H1 (cell line): Measurements from ENCODE around the gene ZSWIM9.

Experiments used
- CHD2 ChIP-seq: IDR thresholded peaks from 2 replicates; pipeline ENCODE4 v1.6.1; 2012; ENCODE audit warnings: low read length, improper control_type of control experiment
- EP300 ChIP-seq, 2 experiments: IDR thresholded peaks; 1 replicate in 1 of 2; 2 replicates in 1 of 2; pipeline ENCODE4 v1.6.1; 2011 to 2012; ENCODE audit warnings: low read depth in 2 of 2, low read length in 2 of 2, mild to moderate bottlenecking in 2 of 2, borderline replicate concordance in 1 of 2, inconsistent platforms in 1 of 2, moderate library complexity in 1 of 2
- EZH2 ChIP-seq: fragments of 200-600 bp; sonication (generic); IDR thresholded peaks from 2 replicates; pipeline ENCODE4 v1.7.1; 2012; ENCODE audit warnings: low read depth, mild to moderate bottlenecking, moderate library complexity, low read length, inconsistent platforms; ENCODE audit not compliant: severe bottlenecking
- POLR2AphosphoS5 ChIP-seq: IDR thresholded peaks from 2 replicates; pipeline ENCODE4 v1.6.1; 2011; ENCODE audit warnings: low read depth, low read length
- RAD21 ChIP-seq, 2 experiments: IDR thresholded peaks in 1 of 2; conservative IDR thresholded peaks in 1 of 2; 2 replicates each; pipeline ENCODE4 v1.6.1; 2011; ENCODE audit warnings: low read depth in 2 of 2, low read length in 2 of 2, improper control_type of control experiment in 1 of 2, inconsistent platforms in 1 of 2, mild to moderate bottlenecking in 1 of 2, moderate library complexity in 1 of 2
- SP1 ChIP-seq: IDR thresholded peaks from 2 replicates; pipeline ENCODE4 v1.6.1; 2011; ENCODE audit warnings: low read depth, low read length
- SUZ12 ChIP-seq: fragments of 200-600 bp; sonication (generic); IDR thresholded peaks from 2 replicates; pipeline ENCODE4 v1.6.1; 2012; ENCODE audit warnings: mild to moderate bottlenecking, inconsistent platforms, low read length, moderate library complexity, mixed read lengths
- TF ChIP-seq, protein P1 (sequence below), 3 experiments: IDR thresholded peaks; 1 replicate in 2 of 3; 2 replicates in 1 of 3; pipeline versions ENCODE4 v1.5.1 to v1.6.1; 2011; ENCODE audit warnings: low read length in 3 of 3, mild to moderate bottlenecking in 3 of 3, inconsistent platforms in 2 of 3, low read depth in 1 of 3, moderate library complexity in 1 of 3; ENCODE audit not compliant: insufficient read depth in 1 of 3; ENCODE audit errors: control extremely low read depth in 1 of 3
- TF ChIP-seq, protein P2 (sequence below): IDR thresholded peaks from 2 replicates; pipeline ENCODE4 v1.6.1; 2011; ENCODE audit warnings: low read length, improper control_type of control experiment

DNA sequence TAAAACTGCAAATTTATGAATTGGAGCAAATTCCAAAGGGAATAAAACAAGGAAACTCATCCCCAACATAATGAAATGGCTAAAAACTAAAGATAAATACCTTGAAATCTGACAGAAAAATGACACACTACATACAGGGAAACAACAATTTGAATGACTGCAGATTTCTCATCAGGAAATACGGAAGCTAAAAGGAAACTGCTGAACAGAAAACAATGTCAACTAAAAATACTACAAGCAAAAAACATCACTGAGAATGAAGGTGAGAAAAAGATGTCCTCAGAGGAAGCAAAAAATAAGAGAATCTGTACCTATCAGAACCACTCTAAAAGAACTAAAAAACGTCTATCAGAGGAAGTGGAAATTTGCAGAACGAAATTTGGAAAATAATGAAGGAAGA lies 39.5 kb downstream of the ZSWIM9 start:
- no peak for TF ChIP-seq RAD21 (IDR thresholded peaks at IDR 0.05 in 1 of 2, conservative IDR thresholded peaks at IDR 0.05 in 1 of 2; ENCODE audit: low read depth in 2 of 2, low read length in 2 of 2)
- TF ChIP-seq, protein P1, sequence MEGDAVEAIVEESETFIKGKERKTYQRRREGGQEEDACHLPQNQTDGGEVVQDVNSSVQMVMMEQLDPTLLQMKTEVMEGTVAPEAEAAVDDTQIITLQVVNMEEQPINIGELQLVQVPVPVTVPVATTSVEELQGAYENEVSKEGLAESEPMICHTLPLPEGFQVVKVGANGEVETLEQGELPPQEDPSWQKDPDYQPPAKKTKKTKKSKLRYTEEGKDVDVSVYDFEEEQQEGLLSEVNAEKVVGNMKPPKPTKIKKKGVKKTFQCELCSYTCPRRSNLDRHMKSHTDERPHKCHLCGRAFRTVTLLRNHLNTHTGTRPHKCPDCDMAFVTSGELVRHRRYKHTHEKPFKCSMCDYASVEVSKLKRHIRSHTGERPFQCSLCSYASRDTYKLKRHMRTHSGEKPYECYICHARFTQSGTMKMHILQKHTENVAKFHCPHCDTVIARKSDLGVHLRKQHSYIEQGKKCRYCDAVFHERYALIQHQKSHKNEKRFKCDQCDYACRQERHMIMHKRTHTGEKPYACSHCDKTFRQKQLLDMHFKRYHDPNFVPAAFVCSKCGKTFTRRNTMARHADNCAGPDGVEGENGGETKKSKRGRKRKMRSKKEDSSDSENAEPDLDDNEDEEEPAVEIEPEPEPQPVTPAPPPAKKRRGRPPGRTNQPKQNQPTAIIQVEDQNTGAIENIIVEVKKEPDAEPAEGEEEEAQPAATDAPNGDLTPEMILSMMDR (IDR thresholded peaks at IDR 0.05; ENCODE audit: control extremely low read depth in 1 of 3, insufficient read depth in 1 of 3, low read depth in 1 of 3, low read length in 3 of 3) = no peak
- TF ChIP-seq SUZ12 = no peak
- TF ChIP-seq CHD2 = no peak
- TF ChIP-seq, protein P2, sequence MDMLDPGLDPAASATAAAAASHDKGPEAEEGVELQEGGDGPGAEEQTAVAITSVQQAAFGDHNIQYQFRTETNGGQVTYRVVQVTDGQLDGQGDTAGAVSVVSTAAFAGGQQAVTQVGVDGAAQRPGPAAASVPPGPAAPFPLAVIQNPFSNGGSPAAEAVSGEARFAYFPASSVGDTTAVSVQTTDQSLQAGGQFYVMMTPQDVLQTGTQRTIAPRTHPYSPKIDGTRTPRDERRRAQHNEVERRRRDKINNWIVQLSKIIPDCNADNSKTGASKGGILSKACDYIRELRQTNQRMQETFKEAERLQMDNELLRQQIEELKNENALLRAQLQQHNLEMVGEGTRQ = no peak
- TF ChIP-seq EP300 (IDR thresholded peaks at IDR 0.05; ENCODE audit: borderline replicate concordance in 1 of 2, low read depth in 2 of 2, low read length in 2 of 2) = no peak
- TF ChIP-seq SP1 = no peak
- no peak for TF ChIP-seq EZH2
- no peak for TF ChIP-seq POLR2AphosphoS5
